Kidney epithelial cell (primary cell): ENCODE measurements around the gene PTPRA. TPM values are rescaled to one million over a fixed set of nuclear protein-coding genes. Genes with fewer than 3 reads are reported as not detected.

Experiments used
- DNase-seq: peaks from one replicate; pipeline ENCODE4 v3.0.0-alpha.2; 2010; ENCODE audit warnings: low read depth
- H3K27me3 ChIP-seq: 2 replicates; pipeline ENCODE4 v1.6.0; 2011; ENCODE audit warnings: low read length; ENCODE audit not compliant: control insufficient read depth, insufficient read depth
- H3K36me3 ChIP-seq: 2 replicates; pipeline ENCODE4 v1.5.1; 2011; ENCODE audit warnings: low read length; ENCODE audit not compliant: control insufficient read depth, insufficient read depth
- H3K4me3 ChIP-seq: 2 replicates; pipeline ENCODE4 v1.5.1; 2011; ENCODE audit warnings: low read depth, mild to moderate bottlenecking, control low read depth, low read length
- CTCF ChIP-seq: IDR thresholded peaks from 2 replicates; pipeline ENCODE4 v1.5.1; 2011; ENCODE audit warnings: mild to moderate bottlenecking, moderate library complexity, low read length, control low read depth, inconsistent platforms; ENCODE audit not compliant: insufficient read depth, poor library complexity, severe bottlenecking
- total RNA-seq: library from RNA; depleted of rRNA; stranded (reverse); fragments of >200 nt; gene quantifications from 2 replicates; pipeline ENCODE4 v1.2.3, GENCODE V29; 2015

Gene PTPRA
- total RNA-seq, 1 donor from 2014 or later: 48.6 TPM

- TF ChIP-seq CTCF: no peak
- no peak overlapping the region for H3K4me3 ChIP-seq
- no peak for DNase-seq
- no peaks in the 10 kb centered on the region for H3K36me3 ChIP-seq
- H3K27me3 ChIP-seq: no peaks in the 10 kb centered on the region
Measured at GRCh38 chr20:2946988-2947961, 74.0 kb downstream of the PTPRA start.

GRCh38 chr20:2948968-2949367, 75.7 kb downstream of the PTPRA start:
- H3K4me3 ChIP-seq: no peak overlapping the region
- no peak for DNase-seq
- no peaks in the 10 kb centered on the region for H3K36me3 ChIP-seq
- TF ChIP-seq CTCF: no peak
- no peaks in the 10 kb centered on the region for H3K27me3 ChIP-seq

GRCh38 chr20:2952766-2953165, 79.5 kb downstream of the PTPRA start:
- DNase-seq: no peak
- Histone ChIP-seq H3K36me3 (no peaks in the 10 kb centered on the region), H3K4me3 (no peak overlapping the region), H3K27me3 (no peaks in the 10 kb centered on the region)
- TF ChIP-seq CTCF: no peak

- no peaks in the 10 kb centered on the region for H3K27me3 ChIP-seq
- no peaks in the 10 kb centered on the region for H3K36me3 ChIP-seq
- TF ChIP-seq CTCF: no peak
- DNase-seq: no peak
- no peak overlapping the region for H3K4me3 ChIP-seq
Measured at GRCh38 chr20:2955257-2955970, 82.1 kb downstream of the PTPRA start.

- no peaks in the 10 kb centered on the region for H3K27me3 ChIP-seq
- no peaks in the 10 kb centered on the region for H3K36me3 ChIP-seq
- no peak for TF ChIP-seq CTCF
- DNase-seq: no peak
- no peak overlapping the region for H3K4me3 ChIP-seq
Measured at GRCh38 chr20:2956480-2956879, 83.2 kb downstream of the PTPRA start.
